ENCODE measurements around the gene SPINT1. TPM values are rescaled to one million over a fixed set of nuclear protein-coding genes. Genes with fewer than 3 reads are reported as not detected.

Gene SPINT1
- total and polyA plus RNA-seq, 2 of the 13 experiments (the other 11 are each of a cell fraction or from before 2014, with no cell fraction given) = 0.49 to 2.5 TPM

DNA sequence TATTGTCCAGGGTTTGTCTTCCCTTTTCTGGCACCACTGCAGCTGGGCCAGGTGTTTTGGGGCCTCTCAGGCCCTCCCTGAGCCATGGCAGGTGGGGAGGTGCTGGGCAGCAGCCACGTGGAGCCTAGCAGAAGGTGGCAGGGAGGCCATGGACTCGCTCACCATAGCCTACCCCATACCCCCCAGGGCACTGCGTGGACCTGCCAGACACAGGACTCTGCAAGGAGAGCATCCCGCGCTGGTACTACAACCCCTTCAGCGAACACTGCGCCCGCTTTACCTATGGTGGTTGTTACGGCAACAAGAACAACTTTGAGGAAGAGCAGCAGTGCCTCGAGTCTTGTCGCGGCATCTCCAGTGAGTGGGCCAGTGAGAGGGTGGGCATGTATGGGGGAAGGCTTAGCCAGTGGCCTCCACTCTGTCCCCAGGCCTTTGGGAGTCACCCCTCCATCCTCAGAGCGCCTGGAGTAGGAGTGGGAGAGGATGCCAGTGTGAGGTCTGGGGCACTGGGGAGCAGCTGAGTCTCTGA lies 11.9 kb downstream of the SPINT1 start:
- ATAC-seq (no peak), FAIRE-seq (no peak), DNase-seq (ENCODE audit: low spot score) (no peak)
- no peak overlapping the region for H3K4me2 ChIP-seq (ENCODE audit: low read depth, low read length)
- H3K27me3 ChIP-seq (ENCODE audit: control insufficient read depth in 1 of 2, insufficient read depth in 2 of 2, low read length in 2 of 2) = no peaks in the 10 kb centered on the region
- WGBS (ENCODE audit: low lambda C conversion rate) = 71% methylated on average over 12 of the region's 13 CpGs
- ChIA-PET CTCF (ENCODE audit: low intra/inter-chr PET ratio, low total read pairs) (no interaction called here), POLR2A (no interaction called here)
- in situ Hi-C loops (cut with HindIII; ENCODE audit: extremely low pct_ligation_motif_present, low pct_unique_long_range_greater_than_20kb) = loop anchor here (5.0 kb wide), 1 partner anchor 37 kb away; the partner anchor contains the start of gene VPS18
- no peak overlapping the region for H3K4me3 ChIP-seq (replicated peaks in 1 of 3; ENCODE audit: insufficient read depth in 1 of 3, low read depth in 2 of 3, low read length in 3 of 3)
- H2AFZ ChIP-seq (ENCODE audit: low read length) = no peak overlapping the region
- no TSS peak for BruUV-seq (replicated peaks)
- no peaks in the 10 kb centered on the region for H3K79me2 ChIP-seq (ENCODE audit: insufficient read depth, low read length)
- H3K9me3 ChIP-seq (ENCODE audit: low read length) = no peaks in the 10 kb centered on the region
- H3K27ac ChIP-seq (ENCODE audit: extremely low read length, insufficient read depth, low read length) = no peak overlapping the region
- H3K36me3 ChIP-seq (replicated peaks in 1 of 2; ENCODE audit: control insufficient read depth in 1 of 2, insufficient read depth in 2 of 2, low read length in 2 of 2) = no peaks in the 10 kb centered on the region
- H3K9ac ChIP-seq (ENCODE audit: insufficient read depth, low read depth, low read length) = no peak overlapping the region
- intact Hi-C loops (cut with micrococcal nuclease; ENCODE audit: unreplicated experiment) = no loop called here
- 0 out of 2 replicates have a peak, but pooled peaks have one; percentile 14 for TF ChIP-seq RFX1 (IDR thresholded peaks at IDR 0.05)
- no peak for TF ChIP-seq ZNF430 (CRISPR knock-in tag; IDR thresholded peaks at IDR 0.05)
- no peaks in the 10 kb centered on the region for H4K20me1 ChIP-seq (ENCODE audit: insufficient read depth, low read length)
- peaks cover 55% of the 10 kb centered on the region for H3K4me1 ChIP-seq (ENCODE audit: insufficient read depth, low read length)

DNA sequence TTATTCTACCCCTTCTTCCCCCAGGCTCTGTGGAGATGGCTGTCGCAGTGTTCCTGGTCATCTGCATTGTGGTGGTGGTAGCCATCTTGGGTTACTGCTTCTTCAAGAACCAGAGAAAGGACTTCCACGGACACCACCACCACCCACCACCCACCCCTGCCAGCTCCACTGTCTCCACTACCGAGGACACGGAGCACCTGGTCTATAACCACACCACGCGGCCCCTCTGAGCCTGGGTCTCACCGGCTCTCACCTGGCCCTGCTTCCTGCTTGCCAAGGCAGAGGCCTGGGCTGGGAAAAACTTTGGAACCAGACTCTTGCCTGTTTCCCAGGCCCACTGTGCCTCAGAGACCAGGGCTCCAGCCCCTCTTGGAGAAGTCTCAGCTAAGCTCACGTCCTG lies 12.9 kb downstream of the SPINT1 start:
- Histone ChIP-seq H3K27me3 (ENCODE audit: control insufficient read depth in 1 of 2, insufficient read depth in 2 of 2, low read length in 2 of 2) (no peaks in the 10 kb centered on the region), H3K27ac (ENCODE audit: extremely low read length, insufficient read depth, low read length) (no peak overlapping the region), H2AFZ (ENCODE audit: low read length) (peak overlapping the region; percentile 76), H3K4me2 (ENCODE audit: low read depth, low read length) (peak overlapping the region; percentile 83; the same call in 1 of the 2 replicates), H3K79me2 (ENCODE audit: insufficient read depth, low read length) (no peaks in the 10 kb centered on the region), H4K20me1 (ENCODE audit: insufficient read depth, low read length) (no peaks in the 10 kb centered on the region), H3K36me3 (replicated peaks in 1 of 2; ENCODE audit: control insufficient read depth in 1 of 2, insufficient read depth in 2 of 2, low read length in 2 of 2) (no peaks in the 10 kb centered on the region), H3K4me3 (replicated peaks in 1 of 3; ENCODE audit: insufficient read depth in 1 of 3, low read depth in 2 of 3, low read length in 3 of 3) (no peak overlapping the region), H3K9me3 (ENCODE audit: low read length) (no peaks in the 10 kb centered on the region), H3K9ac (ENCODE audit: insufficient read depth, low read depth, low read length) (peak overlapping the region; percentile 10; the same call in 1 of the 2 replicates), H3K4me1 (ENCODE audit: insufficient read depth, low read length) (peaks cover 59% of the 10 kb centered on the region)
- ATAC-seq = no peak
- no peak for FAIRE-seq
- no peak for DNase-seq (ENCODE audit: low spot score)
- CTCF ChIA-PET (ENCODE audit: low intra/inter-chr PET ratio, low total read pairs) = interaction anchor here (3.8 kb wide), 1 partner anchor 37 kb away, joined by 80 read pairs; the partner anchor contains the start of gene VPS18
- TF ChIP-seq THYN1 (CRISPR knock-in tag; IDR thresholded peaks at IDR 0.05; ENCODE audit: borderline replicate concordance, low read depth) (no peak), SIN3A (IDR thresholded peaks at IDR 0.05; ENCODE audit: borderline replicate concordance, low read depth, low read length) (no peak), ZNF331 (CRISPR knock-in tag; IDR thresholded peaks at IDR 0.05) (no peak), ZNF777 (CRISPR knock-in tag; IDR thresholded peaks at IDR 0.05) (no peak), ZNF547 (CRISPR knock-in tag; IDR thresholded peaks at IDR 0.05) (no peak), KDM3A (CRISPR knock-in tag; IDR thresholded peaks at IDR 0.05; ENCODE audit: low read depth) (no peak)
- TF ChIP-seq, protein P1, sequence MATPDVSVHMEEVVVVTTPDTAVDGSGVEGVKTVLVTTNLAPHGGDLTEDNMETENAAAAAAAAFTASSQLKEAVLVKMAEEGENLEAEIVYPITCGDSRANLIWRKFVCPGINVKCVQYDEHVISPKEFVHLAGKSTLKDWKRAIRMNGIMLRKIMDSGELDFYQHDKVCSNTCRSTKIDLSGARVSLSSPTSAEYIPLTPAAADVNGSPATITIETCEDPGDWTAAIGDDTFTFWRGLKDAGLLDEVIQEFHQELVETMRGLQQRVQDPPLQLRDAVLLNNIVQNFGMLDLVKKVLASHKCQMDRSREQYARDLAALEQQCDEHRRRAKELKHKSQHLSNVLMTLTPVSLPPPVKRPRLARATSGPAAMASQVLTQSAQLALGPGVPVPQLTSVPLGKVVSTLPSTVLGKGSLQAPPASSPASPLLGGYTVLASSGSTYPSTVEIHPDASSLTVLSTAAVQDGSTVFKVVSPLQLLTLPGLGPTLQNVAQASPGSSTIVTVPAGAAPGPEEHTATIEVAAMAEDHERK (CRISPR knock-in tag; IDR thresholded peaks at IDR 0.05; ENCODE audit: low read depth) = no peak
- TF ChIP-seq, protein P2, sequence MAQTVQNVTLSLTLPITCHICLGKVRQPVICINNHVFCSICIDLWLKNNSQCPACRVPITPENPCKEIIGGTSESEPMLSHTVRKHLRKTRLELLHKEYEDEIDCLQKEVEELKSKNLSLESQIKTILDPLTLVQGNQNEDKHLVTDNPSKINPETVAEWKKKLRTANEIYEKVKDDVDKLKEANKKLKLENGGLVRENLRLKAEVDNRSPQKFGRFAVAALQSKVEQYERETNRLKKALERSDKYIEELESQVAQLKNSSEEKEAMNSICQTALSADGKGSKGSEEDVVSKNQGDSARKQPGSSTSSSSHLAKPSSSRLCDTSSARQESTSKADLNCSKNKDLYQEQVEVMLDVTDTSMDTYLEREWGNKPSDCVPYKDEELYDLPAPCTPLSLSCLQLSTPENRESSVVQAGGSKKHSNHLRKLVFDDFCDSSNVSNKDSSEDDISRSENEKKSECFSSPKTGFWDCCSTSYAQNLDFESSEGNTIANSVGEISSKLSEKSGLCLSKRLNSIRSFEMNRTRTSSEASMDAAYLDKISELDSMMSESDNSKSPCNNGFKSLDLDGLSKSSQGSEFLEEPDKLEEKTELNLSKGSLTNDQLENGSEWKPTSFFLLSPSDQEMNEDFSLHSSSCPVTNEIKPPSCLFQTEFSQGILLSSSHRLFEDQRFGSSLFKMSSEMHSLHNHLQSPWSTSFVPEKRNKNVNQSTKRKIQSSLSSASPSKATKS (CRISPR knock-in tag; IDR thresholded peaks at IDR 0.05) = no peak
- TF ChIP-seq, protein P3, sequence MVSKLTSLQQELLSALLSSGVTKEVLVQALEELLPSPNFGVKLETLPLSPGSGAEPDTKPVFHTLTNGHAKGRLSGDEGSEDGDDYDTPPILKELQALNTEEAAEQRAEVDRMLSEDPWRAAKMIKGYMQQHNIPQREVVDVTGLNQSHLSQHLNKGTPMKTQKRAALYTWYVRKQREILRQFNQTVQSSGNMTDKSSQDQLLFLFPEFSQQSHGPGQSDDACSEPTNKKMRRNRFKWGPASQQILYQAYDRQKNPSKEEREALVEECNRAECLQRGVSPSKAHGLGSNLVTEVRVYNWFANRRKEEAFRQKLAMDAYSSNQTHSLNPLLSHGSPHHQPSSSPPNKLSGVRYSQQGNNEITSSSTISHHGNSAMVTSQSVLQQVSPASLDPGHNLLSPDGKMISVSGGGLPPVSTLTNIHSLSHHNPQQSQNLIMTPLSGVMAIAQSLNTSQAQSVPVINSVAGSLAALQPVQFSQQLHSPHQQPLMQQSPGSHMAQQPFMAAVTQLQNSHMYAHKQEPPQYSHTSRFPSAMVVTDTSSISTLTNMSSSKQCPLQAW (CRISPR knock-in tag; IDR thresholded peaks at IDR 0.05) = no peak
- TF ChIP-seq, protein P4, sequence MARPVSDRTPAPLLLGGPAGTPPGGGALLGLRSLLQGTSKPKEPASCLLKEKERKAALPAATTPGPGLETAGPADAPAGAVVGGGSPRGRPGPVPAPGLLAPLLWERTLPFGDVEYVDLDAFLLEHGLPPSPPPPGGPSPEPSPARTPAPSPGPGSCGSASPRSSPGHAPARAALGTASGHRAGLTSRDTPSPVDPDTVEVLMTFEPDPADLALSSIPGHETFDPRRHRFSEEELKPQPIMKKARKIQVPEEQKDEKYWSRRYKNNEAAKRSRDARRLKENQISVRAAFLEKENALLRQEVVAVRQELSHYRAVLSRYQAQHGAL (CRISPR knock-in tag; IDR thresholded peaks at IDR 0.05; ENCODE audit: not compliant biosample characterization) = no peak
- WGBS (ENCODE audit: low lambda C conversion rate) = 50% methylated on average over 2 of the region's 8 CpGs
- intact Hi-C loops (cut with micrococcal nuclease; ENCODE audit: unreplicated experiment) = no loop called here
- in situ Hi-C loops (cut with HindIII; ENCODE audit: extremely low pct_ligation_motif_present, low pct_unique_long_range_greater_than_20kb) = loop anchor here (5.0 kb wide), 1 partner anchor 36 kb away; the partner anchor contains the start of gene VPS18
- POLR2A ChIA-PET = interaction anchor here (1.3 to 3.1 kb wide), 2 partner anchors 38 to 64 kb away, joined by 7 to 40 read pairs; partner anchors contain the start of gene VPS18
- BruUV-seq (replicated peaks) = no TSS peak
